Measurements from ENCODE around the gene TESK1. TPM values are rescaled to one million over a fixed set of nuclear protein-coding genes. Genes with fewer than 3 reads are reported as not detected.

TESK1 gene
- total and polyA plus RNA-seq, 2 experiments from 2014 or later: 6.8 to 10.7 TPM

- no peak for TF ChIP-seq JUNB (IDR thresholded peaks at IDR 0.05; ENCODE audit: unreplicated experiment)
- TF ChIP-seq, protein P1, sequence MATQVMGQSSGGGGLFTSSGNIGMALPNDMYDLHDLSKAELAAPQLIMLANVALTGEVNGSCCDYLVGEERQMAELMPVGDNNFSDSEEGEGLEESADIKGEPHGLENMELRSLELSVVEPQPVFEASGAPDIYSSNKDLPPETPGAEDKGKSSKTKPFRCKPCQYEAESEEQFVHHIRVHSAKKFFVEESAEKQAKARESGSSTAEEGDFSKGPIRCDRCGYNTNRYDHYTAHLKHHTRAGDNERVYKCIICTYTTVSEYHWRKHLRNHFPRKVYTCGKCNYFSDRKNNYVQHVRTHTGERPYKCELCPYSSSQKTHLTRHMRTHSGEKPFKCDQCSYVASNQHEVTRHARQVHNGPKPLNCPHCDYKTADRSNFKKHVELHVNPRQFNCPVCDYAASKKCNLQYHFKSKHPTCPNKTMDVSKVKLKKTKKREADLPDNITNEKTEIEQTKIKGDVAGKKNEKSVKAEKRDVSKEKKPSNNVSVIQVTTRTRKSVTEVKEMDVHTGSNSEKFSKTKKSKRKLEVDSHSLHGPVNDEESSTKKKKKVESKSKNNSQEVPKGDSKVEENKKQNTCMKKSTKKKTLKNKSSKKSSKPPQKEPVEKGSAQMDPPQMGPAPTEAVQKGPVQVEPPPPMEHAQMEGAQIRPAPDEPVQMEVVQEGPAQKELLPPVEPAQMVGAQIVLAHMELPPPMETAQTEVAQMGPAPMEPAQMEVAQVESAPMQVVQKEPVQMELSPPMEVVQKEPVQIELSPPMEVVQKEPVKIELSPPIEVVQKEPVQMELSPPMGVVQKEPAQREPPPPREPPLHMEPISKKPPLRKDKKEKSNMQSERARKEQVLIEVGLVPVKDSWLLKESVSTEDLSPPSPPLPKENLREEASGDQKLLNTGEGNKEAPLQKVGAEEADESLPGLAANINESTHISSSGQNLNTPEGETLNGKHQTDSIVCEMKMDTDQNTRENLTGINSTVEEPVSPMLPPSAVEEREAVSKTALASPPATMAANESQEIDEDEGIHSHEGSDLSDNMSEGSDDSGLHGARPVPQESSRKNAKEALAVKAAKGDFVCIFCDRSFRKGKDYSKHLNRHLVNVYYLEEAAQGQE (IDR thresholded peaks at IDR 0.05; ENCODE audit: unreplicated experiment): no peak
Measured at GRCh38 chr9:35555881-35556280, 49.2 kb upstream of the TESK1 start (continued).

DNA sequence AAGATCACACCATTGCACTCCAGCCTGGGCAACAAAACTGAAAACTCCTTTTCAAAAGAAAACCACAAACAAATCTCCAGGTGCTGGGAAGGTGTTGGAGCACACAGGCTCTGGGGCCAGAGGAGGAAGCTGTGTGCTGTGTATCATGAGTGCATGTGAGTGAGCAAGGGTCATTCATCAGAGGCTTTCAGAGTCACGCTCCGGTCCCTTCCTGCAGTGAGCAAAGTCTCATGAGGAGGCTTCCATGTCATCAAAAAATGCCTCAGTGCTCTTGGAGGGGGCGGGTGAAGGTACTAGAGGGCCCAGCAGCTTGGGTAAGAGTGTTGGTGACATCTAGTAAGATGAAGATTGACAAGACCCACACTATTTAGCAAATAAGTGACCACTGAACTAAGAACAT is 48.3 kb upstream of the TESK1 start:
- no peak overlapping the region for H3K4me3 ChIP-seq
- no peaks in the 10 kb centered on the region for H3K79me2 ChIP-seq (replicated peaks; ENCODE audit: insufficient read depth)
- no peak overlapping the region for H3K27ac ChIP-seq (ENCODE audit: low read depth)
- no peaks in the 10 kb centered on the region for H3F3A ChIP-seq (replicated peaks; ENCODE audit: low read depth)
- H3K4me2 ChIP-seq: no peak overlapping the region
- no peaks in the 10 kb centered on the region for H3K36me3 ChIP-seq (ENCODE audit: insufficient read depth)
- H3K9me2 ChIP-seq (ENCODE audit: insufficient read depth): no peaks in the 10 kb centered on the region
- H3K27ac Mint-ChIP-seq: no peak overlapping the region
- no peaks in the 10 kb centered on the region for H3K27me3 ChIP-seq (ENCODE audit: insufficient read depth)
- ATAC-seq (no peak), DNase-seq (ENCODE audit: low spot score) (no peak)
- H3K36me3 Mint-ChIP-seq (ENCODE audit: low read depth): no peaks in the 10 kb centered on the region; the same call in 2 of the 3 replicates
- no peak overlapping the region for H2AFZ ChIP-seq
- TF ChIP-seq ZNF462 (CRISPR knock-in tag; IDR thresholded peaks at IDR 0.05): no peak
- no peak for TF ChIP-seq ZNF114 (CRISPR knock-in tag; IDR thresholded peaks at IDR 0.05)
- TF ChIP-seq EZH2 (IDR thresholded peaks at IDR 0.05; ENCODE audit: low read depth, unreplicated experiment): no peak
- TF ChIP-seq JUNB (IDR thresholded peaks at IDR 0.05; ENCODE audit: unreplicated experiment): no peak
- no peak for TF ChIP-seq EZH2phosphoT487 (IDR thresholded peaks at IDR 0.05; ENCODE audit: unreplicated experiment)
- no peak for TF ChIP-seq POLR2AphosphoS5 (IDR thresholded peaks at IDR 0.05; ENCODE audit: low read depth)
- no peak for TF ChIP-seq NANOG (IDR thresholded peaks at IDR 0.05; ENCODE audit: borderline replicate concordance)
- no peak overlapping the region for H3K4me3 Mint-ChIP-seq
- H3K4me1 ChIP-seq (ENCODE audit: insufficient read depth): no peaks in the 10 kb centered on the region
- H3K4me1 Mint-ChIP-seq: peaks cover 4% of the 10 kb centered on the region; the same call in 2 of the 3 replicates
- peaks cover 2% of the 10 kb centered on the region for H3K27me3 Mint-ChIP-seq (ENCODE audit: insufficient read depth, low read depth, poor library complexity)
- no peaks in the 10 kb centered on the region; the same call in 1 of the 2 replicates for H4K20me1 ChIP-seq (replicated peaks; ENCODE audit: insufficient read depth)
- no peaks in the 10 kb centered on the region for H3K9me3 Mint-ChIP-seq
